NOMO-1 treated with dmso at 0.1 percent for 144 hours (cell line): ENCODE data around the gene WDR72.
"Not testable (repeated sequence)": the region's sequence is repeated elsewhere in the genome, so short reads cannot be mapped to it uniquely, and the experiment has no call there.

Experiments used
- DNase-seq: peaks from one replicate; lab custom pipeline; 2025; ENCODE audit not compliant: unreplicated experiment; lab: John Stamatoyannopoulos, UW

WDR72 gene

DNA sequence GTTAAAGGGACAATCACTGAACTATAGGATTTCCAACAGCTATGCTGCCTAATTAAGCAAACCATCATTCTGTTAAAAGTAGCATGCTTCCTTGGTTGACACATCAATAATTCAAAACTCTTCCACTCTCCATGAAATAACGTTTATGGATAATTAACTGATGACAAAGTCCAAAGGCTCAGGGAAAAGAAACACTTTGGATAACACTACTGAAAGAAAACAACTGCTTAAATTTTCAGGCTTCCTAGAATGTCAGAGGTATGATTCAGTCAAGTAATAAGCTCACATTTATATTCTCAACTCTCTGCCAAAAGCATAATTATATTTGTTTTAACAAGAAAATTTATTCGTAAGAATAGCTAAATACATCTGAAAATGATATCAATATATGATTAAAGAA, 49.6 kb downstream of the WDR72 start:
- DNase-seq = no peak

DNA sequence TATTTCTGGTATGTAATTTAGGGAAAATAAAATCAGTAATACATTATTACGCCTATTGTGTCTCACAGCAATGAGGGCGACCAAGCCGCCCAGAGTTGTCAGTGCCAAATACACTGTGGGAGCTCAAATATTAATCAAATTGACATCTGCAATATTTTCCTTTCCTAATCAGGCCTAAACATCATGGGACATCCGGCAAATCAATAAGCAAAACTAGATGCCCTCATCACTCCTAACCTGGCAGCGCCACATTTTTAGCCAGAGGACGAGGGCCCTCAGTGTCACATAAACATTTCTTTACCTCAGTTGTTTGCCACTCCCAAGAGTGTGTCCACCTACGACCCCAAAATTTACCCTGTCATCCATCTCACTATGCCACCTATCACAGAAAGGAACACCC, 64.1 kb downstream of the WDR72 start:
- no peak for DNase-seq

DNA sequence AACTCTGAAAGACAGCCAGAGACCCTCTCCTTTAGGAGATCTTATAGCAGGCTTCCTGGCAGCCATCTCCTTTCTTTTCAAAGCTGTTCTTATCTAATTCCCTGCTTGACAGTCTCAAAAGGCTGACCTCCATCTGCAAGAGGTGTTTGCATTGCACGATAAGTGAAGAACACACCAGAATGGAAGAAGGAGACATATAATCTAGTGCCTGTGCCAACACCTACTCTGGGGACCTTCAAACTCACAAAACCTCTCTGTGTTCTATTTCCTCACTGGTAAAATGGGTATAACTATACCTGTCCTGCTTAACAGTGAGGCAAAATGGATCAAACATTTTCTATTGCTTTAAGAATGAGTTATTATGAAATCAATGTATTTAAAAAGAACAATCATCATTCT, 65.0 kb downstream of the WDR72 start:
- no peak for DNase-seq

DNA sequence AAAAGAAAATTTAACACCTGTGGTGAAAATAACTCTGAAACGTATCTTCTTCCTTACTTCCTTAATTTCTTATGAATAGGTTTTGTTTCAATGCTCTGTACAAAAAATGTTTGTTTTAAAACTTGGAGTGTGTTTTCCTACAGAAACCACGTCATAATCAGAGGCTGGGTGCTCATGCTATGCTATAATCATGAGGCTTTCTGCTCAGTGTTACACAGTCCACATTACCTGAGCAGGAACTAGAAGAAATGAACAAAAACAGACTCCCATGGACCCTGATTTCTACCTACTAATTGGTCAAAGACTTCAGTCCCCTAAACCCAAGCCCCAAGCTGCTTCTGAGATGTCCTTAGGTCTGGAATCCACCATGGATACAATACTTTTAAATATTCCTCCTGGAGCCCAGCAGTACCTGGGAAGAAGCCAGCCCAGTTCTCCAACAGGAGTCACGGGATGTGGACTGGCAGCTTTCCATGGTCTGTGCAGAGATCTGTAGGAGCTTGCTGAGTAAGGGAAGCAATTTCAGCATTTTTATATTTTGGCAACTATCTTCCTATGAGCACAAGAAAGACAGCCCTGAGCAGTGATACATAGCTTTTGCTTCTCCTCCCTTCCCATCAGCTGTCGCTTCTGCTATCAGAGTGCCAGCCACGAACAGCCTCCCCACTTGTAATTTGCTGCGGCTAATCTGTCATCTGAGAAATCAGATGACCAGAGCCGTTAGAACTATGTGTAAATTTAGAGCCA, 65.6 kb downstream of the WDR72 start:
- DNase-seq = no peak

DNA sequence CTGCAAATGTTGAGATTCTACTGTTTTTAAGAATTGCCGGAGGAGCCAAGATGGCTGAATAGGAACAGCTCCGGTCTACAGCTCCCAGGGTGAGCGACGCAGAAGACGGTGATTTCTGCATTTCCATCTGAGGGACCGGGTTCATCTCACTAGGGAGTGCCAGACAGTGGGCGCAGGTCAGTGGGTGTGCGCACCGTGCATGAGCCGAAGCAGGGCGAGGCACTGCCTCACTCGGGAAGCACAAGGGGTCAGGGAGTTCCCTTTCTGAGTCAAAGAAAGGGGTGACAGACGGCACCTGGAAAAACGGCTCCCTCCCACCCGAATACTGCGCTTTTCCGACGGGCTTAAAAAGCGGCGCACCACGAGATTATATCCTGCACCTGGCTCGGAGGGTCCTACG, 75.3 kb downstream of the WDR72 start:
- not testable (repeated sequence) for DNase-seq

DNA sequence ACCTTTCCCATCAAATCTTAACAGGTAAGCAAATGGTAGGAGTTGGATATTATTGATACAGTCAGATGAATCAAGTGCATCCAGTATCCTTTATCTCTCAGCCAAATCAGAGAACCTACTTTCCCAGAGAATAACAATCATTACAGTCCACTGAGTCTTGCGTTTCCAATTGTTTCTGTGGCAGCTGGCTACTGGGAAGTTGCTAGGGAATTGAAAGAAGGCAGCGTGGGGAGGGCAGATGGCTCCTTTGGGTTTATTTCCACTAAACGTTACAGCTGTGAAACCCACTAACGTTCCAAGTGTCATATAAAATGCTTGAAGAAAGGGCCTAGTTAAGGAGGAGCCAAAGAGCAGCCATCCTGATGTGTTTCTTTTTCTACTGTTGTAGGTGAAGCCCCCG, 78.4 kb downstream of the WDR72 start:
- no peak for DNase-seq

DNA sequence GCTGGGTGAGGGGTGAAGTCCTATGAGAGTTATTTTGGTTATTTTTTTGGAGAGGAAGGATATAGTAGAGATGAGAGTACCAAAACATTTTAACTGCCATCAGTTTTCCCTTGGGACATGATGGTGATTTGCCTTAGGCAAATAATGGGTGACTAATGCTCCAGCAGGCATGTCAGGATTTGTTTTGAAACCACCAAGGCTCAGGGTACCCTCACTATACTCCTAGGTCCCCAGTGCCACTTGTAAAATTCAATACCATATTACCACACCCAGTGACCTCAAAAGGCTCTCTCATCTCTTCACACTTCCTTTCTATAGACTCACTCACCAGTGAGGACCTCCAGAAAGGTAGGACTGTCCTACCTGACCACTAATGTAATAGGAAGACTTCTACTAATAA, 83.6 kb downstream of the WDR72 start:
- DNase-seq = no peak

DNA sequence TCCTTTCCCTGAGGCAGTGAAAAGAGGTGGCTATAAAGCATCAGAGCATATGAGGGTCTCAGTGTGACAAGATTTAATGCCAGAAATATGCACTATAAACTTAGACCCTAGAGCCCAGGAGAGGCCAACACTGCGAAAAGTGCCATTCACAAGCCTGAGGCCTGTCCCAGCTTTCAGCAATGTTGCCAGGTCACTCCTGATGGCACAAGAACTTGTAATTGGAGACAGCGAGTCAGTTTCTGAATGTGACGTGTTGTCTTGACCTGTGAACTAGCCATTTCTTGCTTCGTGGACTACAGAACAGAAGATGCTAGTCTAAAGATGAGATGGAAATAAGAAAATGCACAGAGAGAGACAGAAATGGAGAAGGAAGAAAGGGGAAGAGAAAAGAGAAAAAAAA, 87.9 kb downstream of the WDR72 start:
- DNase-seq = no peak

DNA sequence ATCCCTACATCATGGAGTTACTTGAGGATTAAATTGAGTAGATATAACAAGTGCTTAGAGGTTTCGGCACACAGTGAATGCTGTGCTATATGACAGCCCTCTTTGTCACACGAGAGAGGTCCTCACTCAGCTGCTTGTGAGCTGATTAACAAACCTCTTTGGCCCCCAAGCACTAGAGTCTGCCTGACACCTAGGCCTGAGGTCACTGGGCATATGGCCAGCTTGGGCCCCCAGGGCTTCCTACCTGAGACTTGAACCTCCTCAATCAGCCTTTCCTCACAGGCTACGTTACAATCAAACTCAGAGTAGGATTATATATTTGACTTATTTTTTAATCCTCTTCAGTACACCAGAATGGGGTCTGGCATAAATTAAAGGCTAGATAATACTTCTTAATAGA, 88.8 kb downstream of the WDR72 start:
- no peak for DNase-seq

DNA sequence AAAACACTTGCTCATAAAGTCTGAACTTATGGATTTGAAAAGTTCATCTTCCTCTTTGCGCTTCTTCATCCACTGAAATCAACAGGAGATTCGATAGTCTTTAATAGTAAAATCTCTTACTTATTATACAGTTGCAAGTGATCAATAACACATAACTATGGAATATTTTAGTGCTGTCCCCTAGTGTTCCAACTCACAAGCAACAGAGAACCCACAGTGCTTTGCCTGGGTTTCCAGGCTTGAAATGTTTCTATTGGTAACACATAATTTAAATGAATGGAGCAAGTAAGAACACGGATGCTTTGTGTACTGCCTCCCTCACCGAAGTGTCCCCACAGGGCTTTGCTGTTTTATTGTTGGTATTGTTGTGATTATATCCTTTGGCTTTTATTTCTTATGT, 93.5 kb downstream of the WDR72 start:
- DNase-seq = no peak

DNA sequence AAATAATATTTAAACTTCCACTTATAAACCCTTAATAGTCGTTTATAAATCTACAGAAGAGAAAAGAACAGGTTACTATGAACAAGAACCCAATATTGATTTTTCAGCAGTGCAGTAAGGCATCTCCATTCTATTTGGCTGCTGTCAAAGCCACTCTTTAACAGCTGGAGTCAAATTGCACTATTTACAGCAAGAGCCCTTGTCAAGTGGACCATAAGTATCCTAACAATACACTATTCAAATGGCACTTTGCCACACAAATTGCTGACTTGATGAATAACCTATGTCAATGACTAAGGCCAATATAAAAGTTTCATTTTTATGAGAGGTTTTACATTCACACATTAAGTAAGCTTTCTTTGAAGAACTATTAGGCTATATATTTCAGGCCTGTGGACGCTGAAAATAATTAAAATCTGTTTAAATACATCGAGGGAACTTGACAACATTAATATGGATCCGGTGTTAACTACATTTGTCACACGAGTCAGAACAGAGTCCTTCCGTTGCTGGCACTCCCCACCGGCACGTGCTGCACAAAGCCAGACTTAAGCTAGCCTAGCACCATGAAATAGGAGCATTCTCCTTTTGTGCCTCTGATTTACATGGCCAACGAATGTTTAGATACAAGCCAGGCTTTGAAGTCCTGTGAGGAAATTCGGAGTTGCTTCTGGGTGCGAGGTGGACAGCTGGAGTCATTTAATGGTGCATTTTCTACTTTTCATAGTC, 100.5 kb downstream of the WDR72 start:
- no peak for DNase-seq

DNA sequence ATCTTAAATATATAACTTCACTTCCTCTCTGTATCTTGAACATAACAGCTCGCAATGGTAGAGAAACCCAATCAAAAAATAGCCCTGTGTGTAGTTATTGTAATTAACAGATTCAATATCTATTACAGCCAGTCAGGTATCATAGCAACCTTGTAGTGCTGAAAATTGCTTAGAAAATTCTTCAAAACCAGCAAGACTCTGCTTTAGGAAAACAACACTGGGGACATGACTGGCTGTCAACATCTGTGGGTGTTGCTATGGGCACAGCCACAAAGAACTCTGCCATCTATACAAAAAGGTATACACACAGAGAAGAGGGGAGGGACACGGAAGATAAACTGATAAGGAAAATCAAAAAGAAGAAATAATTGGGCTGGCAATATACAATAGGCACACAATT, 101.2 kb downstream of the WDR72 start:
- no peak for DNase-seq

DNA sequence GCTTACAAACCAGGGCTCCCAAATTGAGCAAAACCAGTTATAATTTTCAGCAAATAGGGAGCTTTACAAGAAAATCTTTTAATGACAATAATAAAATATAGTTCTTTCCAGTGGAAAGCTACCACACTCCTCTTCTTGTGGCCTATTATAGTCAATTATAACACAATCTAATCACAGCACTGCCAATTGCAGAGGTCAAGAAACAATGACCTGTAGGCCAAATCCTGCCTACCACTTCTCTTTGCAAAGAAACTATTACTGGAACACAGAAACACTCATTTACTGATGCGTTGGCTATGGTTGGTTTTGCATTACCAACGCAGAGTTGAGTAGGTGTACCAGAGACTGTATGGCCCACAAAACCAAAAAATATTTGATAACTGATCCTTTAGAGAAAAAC, 110.5 kb downstream of the WDR72 start:
- DNase-seq = no peak

DNA sequence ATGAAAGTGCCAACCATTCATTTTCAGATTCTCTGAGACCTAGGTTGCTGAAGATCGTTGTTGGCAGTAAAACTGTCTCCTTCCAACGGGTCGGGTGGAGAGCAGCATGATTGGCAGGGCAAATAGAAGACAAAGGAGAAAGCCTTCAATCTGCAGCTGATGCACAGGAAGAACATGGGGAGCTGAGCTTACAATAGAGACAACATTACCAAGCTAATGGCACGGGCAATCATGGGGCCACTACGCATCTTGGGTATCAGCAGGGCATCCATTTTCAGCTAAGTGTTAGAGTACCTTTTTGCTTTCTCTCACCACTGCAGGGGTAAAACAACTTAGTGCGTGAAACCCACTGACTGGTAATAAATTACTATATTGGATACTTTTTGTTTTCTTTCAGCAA, 114.8 kb downstream of the WDR72 start:
- no peak for DNase-seq

DNA sequence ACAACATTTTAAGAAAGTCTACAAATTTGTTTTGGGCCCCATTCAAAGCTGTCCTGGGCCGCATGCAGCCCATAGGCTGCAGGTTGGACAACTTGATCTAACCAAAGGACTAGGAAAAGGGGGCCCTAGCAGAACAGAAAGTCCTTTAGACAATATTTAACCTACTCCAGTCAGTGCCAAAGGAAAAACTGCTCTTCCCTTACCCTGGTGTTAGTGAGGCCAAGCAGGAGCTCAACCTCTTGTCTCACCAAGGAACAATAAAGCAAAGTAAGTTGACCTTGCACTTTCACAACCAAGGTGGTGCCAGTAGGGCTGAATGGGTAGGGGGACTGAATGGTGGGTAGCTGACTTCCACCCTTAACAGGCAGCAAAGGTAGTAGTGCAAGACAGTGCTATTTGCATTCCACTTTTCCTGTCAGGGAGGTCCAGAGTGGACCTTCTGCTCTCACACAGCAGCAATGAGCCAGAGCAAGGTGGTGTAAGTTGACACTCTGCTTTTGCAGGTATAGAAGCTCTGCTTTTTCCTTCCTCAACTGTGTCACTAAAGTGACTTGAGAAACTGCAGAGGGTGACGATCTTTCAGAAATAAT, 124.9 kb downstream of the WDR72 start:
- DNase-seq = no peak

DNA sequence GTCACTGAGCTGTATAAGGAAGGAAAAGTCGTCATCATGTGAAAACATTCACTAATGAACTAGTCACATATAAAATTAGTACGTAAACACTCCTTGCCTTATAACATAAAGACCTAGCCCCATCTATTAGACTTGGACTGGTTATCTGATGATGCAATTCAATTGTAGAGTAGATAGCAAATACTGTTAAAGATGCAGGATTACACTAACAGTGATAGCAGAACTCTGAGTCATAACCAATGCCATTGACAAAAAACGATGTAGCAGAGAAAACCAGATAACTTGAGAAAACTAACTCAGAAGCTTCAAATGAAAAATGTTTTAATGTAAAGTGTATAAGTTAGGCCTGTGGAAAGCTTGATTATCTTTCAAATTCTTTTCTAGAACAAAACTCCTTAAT, 132.2 kb downstream of the WDR72 start:
- DNase-seq = no peak

DNA sequence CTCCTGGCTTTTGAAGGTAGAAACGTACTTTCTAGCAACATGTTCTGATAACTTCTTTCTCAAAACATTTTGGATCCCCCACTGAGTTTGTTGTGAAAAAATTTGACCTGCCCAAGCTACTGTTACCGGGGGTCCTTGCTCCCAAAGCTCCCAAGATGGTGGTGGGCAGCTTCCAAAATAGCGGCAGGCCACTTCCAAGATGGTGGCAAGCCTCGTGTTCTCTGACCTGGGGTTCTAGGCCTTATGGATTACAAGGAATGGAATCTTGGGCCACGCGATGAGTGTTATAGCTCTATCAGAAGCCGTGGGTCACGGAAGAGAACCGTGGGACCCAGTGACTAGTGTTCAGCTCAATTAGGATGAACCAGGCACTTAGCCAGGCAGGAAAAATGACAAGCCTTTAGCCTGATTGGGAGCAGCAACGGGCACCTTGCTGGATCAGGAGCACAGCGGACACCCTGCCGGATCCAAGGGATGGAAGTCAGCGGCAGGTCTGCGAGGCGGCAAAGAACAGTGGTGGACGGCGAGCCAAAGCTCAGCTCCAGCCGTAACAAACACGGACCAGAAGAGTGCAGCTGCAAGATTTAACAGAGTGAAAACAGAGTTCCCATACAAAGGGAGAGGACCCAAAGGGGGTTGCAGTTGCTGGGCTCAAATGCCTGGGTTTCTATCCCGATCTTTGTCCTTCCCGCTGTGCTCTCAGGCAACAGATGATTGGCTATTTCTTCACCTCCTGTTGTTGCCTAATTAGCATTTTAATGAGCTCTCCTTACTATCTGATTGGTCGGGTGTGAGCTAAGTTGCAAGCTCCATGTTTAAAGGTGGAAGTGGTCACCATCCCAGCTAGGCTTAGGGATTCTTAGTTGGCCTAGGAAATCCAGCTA, 133.3 kb downstream of the WDR72 start:
- DNase-seq = no peak

DNA sequence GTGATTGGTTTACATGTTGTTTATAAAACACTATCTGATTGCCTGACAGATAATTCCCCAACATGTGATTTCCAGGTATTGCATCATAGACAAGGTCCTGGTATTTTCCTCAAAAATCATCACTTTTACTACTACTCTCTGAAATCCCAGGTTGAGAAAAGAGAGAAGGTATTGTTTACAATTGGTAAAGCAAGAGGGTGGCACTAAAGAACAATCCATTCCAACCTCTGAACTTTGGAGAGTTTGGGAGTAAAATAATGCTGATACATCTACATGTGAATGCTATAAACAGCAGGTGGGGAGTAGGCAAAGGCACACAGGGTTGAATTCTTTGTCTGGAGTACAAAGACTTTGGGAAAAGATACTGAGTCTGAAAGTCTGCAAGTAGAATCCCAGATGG, 134.2 kb downstream of the WDR72 start:
- no peak for DNase-seq

DNA sequence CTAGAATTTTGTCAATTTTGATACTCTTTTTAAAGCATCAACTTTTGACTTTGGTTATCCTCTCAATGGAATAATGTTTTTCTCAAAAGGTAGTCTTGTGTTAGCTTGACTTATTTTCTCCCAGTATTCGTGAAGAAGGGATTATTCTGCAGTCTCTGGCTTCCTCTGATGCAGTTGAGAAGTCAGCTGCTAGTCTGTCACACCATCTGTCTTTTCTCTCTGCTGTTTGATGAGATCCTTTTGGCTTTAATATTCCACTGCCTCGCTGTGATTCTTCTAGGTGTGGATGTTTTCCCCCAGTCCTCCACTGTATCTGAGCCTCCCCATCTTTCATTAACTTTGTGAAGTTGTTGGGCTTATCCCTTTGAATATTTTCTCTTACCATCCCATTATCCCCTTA, 141.0 kb downstream of the WDR72 start:
- DNase-seq = no peak

DNA sequence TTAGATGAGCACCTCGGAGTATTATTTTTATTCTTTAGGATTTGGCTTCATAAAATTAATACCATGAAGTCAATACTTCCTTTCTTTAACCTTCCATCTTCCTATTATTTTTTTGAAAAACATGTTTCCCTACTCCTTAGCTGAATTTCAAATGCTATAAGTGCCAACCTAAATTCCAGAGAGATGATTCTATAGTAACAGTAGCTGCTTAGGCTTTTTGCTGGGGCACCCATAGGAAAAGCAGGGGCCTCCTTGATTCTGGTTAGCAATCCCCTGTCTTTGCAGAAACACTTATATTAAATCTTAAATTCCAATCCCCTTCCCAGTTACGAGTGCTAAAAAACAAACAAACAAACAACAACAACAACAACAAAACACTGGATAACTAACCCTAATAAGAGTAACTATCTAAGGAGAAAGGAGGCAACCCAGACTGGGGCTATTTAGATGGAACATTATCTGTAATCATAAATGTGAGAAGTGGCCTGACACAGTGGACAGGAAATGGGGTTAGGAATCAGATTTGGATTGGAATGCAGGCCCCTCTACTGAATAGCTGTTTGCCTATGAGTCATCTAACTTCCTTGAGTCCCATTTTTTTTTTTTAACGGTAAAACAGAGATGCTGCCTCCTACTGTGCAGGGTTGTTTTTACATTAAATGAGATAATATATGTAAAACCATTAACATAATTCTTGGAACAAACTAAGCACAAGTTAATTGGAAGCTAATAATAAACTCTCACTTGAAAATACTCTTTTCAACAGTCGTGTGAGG, 148.1 kb downstream of the WDR72 start:
- no peak for DNase-seq

DNA sequence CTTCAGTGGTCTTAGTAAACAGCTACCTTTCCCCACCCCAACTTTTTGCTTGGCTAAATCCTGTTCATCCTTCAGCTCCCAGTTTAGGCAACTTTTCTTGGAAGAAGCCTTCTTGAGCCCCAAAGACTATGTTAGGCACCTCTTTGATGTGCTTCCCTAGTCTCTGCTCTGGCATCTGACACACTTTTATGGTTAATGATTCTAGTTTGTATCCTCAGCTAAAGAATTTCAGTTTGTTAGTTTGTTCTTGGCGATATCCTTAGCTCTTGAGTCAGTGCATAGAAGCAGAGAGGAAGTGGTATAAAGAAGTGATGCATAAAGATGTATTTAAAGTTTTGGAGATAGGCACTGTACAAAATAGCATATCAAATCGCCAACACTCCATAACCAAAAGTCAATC, 168.4 kb downstream of the WDR72 start:
- DNase-seq = no peak
